Astrocyte (in vitro differentiated cells and primary cell): ENCODE results near the gene U2AF1. TPM values are rescaled to one million over a fixed set of nuclear protein-coding genes. Genes with fewer than 3 reads are reported as not detected.
"Not testable (repeated sequence)": the region's sequence is repeated elsewhere in the genome, so short reads cannot be mapped to it uniquely, and the experiment has no call there.

ENCODE experiments used
- DNase-seq: peaks from one replicate; pipeline ENCODE4 v3.0.0-alpha.2; 2010; ENCODE audit warnings: low read depth
- FAIRE-seq: peaks from 2 replicates; lab custom pipeline; 2011; peaks lifted over from hg19 to GRCh38; lab: Jason Lieb, UNC
- H2AFZ ChIP-seq: 2 replicates; pipeline ENCODE4 v1.6.0; 2012; ENCODE audit warnings: low read depth, low read length, inconsistent platforms
- H3K27ac ChIP-seq: 2 replicates; pipeline ENCODE4 v1.5.1; 2011; ENCODE audit warnings: low read depth, low read length, inconsistent platforms
- H3K27me3 ChIP-seq: 2 replicates; pipeline ENCODE4 v1.6.0; 2011; ENCODE audit warnings: low read length, inconsistent platforms; ENCODE audit not compliant: insufficient read depth
- H3K36me3 ChIP-seq: 2 replicates; pipeline ENCODE4 v1.5.1; 2011; ENCODE audit warnings: low read length, inconsistent platforms; ENCODE audit not compliant: insufficient read depth
- H3K4me1 ChIP-seq: 2 replicates; pipeline ENCODE4 v1.5.1; 2011; ENCODE audit warnings: low read length, inconsistent platforms; ENCODE audit not compliant: insufficient read depth
- H3K4me2 ChIP-seq: 2 replicates; pipeline ENCODE4 v1.6.0; 2012; ENCODE audit warnings: low read length, inconsistent platforms
- H3K4me3 ChIP-seq: 2 replicates; pipeline ENCODE4 v1.5.1; 2011; ENCODE audit warnings: low read depth, mild to moderate bottlenecking, low read length, inconsistent platforms; ENCODE audit not compliant: insufficient read depth
- H3K79me2 ChIP-seq: 2 replicates; pipeline ENCODE4 v1.6.0; 2012; ENCODE audit warnings: mild to moderate bottlenecking, low read length, inconsistent platforms; ENCODE audit not compliant: insufficient read depth
- H3K9ac ChIP-seq: 2 replicates; pipeline ENCODE4 v1.6.0; 2012; ENCODE audit warnings: mild to moderate bottlenecking, low read length, inconsistent platforms
- H3K9me3 ChIP-seq: 2 replicates; pipeline ENCODE4 v1.5.1; 2012; ENCODE audit warnings: low read depth, mild to moderate bottlenecking, low read length, inconsistent platforms; ENCODE audit not compliant: insufficient read depth
- H4K20me1 ChIP-seq: 2 replicates; pipeline ENCODE4 v1.6.0; 2012; ENCODE audit warnings: low read length, inconsistent platforms; ENCODE audit not compliant: insufficient read depth
- H3K27ac Mint-ChIP-seq: one replicate; pipeline ENCODE4 v1.8.0; 2021; ENCODE audit warnings: mild to moderate bottlenecking, mixed read lengths; ENCODE audit not compliant: unreplicated experiment
- H3K27me3 Mint-ChIP-seq: one replicate; pipeline ENCODE4 v1.8.0; 2021; ENCODE audit warnings: low read depth, mixed read lengths; ENCODE audit not compliant: unreplicated experiment
- H3K36me3 Mint-ChIP-seq: one replicate; pipeline ENCODE4 v1.8.0; 2021; ENCODE audit warnings: low read depth, mixed read lengths; ENCODE audit not compliant: unreplicated experiment
- H3K4me1 Mint-ChIP-seq: one replicate; pipeline ENCODE4 v1.8.0; 2021; ENCODE audit warnings: low read depth, mixed read lengths; ENCODE audit not compliant: unreplicated experiment
- H3K4me3 Mint-ChIP-seq: one replicate; pipeline ENCODE4 v1.8.0; 2021; ENCODE audit warnings: mild to moderate bottlenecking, moderate library complexity, mixed read lengths; ENCODE audit not compliant: unreplicated experiment
- H3K9me3 Mint-ChIP-seq: one replicate; pipeline ENCODE4 v1.8.0; 2021; ENCODE audit warnings: mild to moderate bottlenecking, mixed read lengths; ENCODE audit not compliant: unreplicated experiment
- total RNA-seq: library from RNA; stranded (reverse); gene quantifications from 2 replicates; pipeline ENCODE4 v1.2.1, GENCODE V29; 2021

The U2AF1 gene
- total RNA-seq, 1 donor from 2014 or later: 24.2 TPM

- H3K27ac ChIP-seq, H3K9me3 ChIP-seq, H3K36me3 ChIP-seq, H3K4me1 ChIP-seq, H3K4me3 ChIP-seq, DNase-seq, H3K9ac ChIP-seq, H3K27ac Mint-ChIP-seq, FAIRE-seq, H3K27me3 ChIP-seq, H3K4me1 Mint-ChIP-seq, H3K27me3 Mint-ChIP-seq, H2AFZ ChIP-seq, H4K20me1 ChIP-seq, H3K36me3 Mint-ChIP-seq, H3K9me3 Mint-ChIP-seq, H3K4me3 Mint-ChIP-seq, H3K79me2 ChIP-seq, H3K4me2 ChIP-seq: not testable (repeated sequence)
These were observed 61.2 kb downstream of the U2AF1 start for GRCh38 chr21:43045876-43046821.

GRCh38 chr21:43045165-43045875, 62.0 kb downstream of the U2AF1 start:
- DNase-seq, FAIRE-seq, H3K27ac ChIP-seq, H3K9me3 Mint-ChIP-seq, H3K4me3 Mint-ChIP-seq, H3K36me3 Mint-ChIP-seq, H3K4me2 ChIP-seq, H2AFZ ChIP-seq, H3K4me3 ChIP-seq, H3K27me3 ChIP-seq, H3K9me3 ChIP-seq, H3K9ac ChIP-seq, H3K36me3 ChIP-seq, H3K27ac Mint-ChIP-seq, H4K20me1 ChIP-seq, H3K4me1 ChIP-seq, H3K79me2 ChIP-seq, H3K27me3 Mint-ChIP-seq, H3K4me1 Mint-ChIP-seq: not testable (repeated sequence)

GRCh38 chr21:43044547-43044946, 62.8 kb downstream of the U2AF1 start:
- H3K27me3 Mint-ChIP-seq: not testable (repeated sequence)

GRCh38 chr21:43043291-43043690, 64.1 kb downstream of the U2AF1 start:
- not testable (repeated sequence) for H3K9me3 Mint-ChIP-seq, H2AFZ ChIP-seq, FAIRE-seq, H3K79me2 ChIP-seq, H3K27ac ChIP-seq, H3K4me3 ChIP-seq, H3K9me3 ChIP-seq, DNase-seq, H3K9ac ChIP-seq, H3K4me1 Mint-ChIP-seq, H4K20me1 ChIP-seq, H3K36me3 ChIP-seq, H3K36me3 Mint-ChIP-seq, H3K27me3 ChIP-seq, H3K4me2 ChIP-seq, H3K27ac Mint-ChIP-seq, H3K27me3 Mint-ChIP-seq, H3K4me3 Mint-ChIP-seq, H3K4me1 ChIP-seq

More at GRCh38 chr21:43044547-43044946, 62.8 kb downstream of the U2AF1 start:
- H3K4me1 Mint-ChIP-seq, H3K79me2 ChIP-seq, H3K36me3 ChIP-seq, H2AFZ ChIP-seq, H3K9me3 Mint-ChIP-seq, H3K27ac Mint-ChIP-seq, H4K20me1 ChIP-seq, H3K4me1 ChIP-seq, H3K36me3 Mint-ChIP-seq, H3K4me2 ChIP-seq, H3K9ac ChIP-seq, H3K4me3 Mint-ChIP-seq, H3K9me3 ChIP-seq, H3K27me3 ChIP-seq, H3K27ac ChIP-seq, DNase-seq, H3K4me3 ChIP-seq, FAIRE-seq: not testable (repeated sequence)

Other genes starting within 250 kb of the U2AF1 start
- 20.5 and 20.8 TPM in 2 replicates for gene WDR4, start 228.0 kb downstream of the U2AF1 start, total RNA-seq
- 42.5 and 45.7 TPM in 2 replicates for gene NDUFV3, start 214.3 kb downstream of the U2AF1 start, total RNA-seq
- gene ERVH48-1, start 181.9 kb downstream of the U2AF1 start, total RNA-seq: 0.55 and 1.1 TPM in 2 replicates
- gene PKNOX1, start 133.0 kb downstream of the U2AF1 start, total RNA-seq: 9.8 and 11.2 TPM in 2 replicates
- 169 and 195 TPM in 2 replicates for gene CBS, start 31.7 kb downstream of the U2AF1 start, total RNA-seq
- not detected in 2 replicates for gene CRYAA, start 61.4 kb upstream of the U2AF1 start, total RNA-seq